ENCODE data around the gene GKN2. TPM values are rescaled to one million over a fixed set of nuclear protein-coding genes. Genes with fewer than 3 reads are reported as not detected.

Gene GKN2
- total RNA-seq, 1 experiment from 2014 or later: not detected

- H3K27ac ChIP-seq (ENCODE audit: insufficient read length, low read depth, low read length): no peak overlapping the region
- no peaks in the 10 kb centered on the region for H3K4me1 ChIP-seq (ENCODE audit: insufficient read depth, low read length)
- no peak overlapping the region for H4K8ac ChIP-seq (replicated peaks; ENCODE audit: insufficient read length, low read depth, low read length)
- Mint-ChIP-seq H3K9me3 (peaks cover 13 to 21% of the 10 kb centered on the region in 2 experiments), H3K27me3 (ENCODE audit: low read depth) (peaks cover 7% of the 10 kb centered on the region), H3K4me1 (no peaks in the 10 kb centered on the region), H3K27ac (no peak overlapping the region), H3K36me3 (ENCODE audit: insufficient read depth in 1 of 3, low read depth in 3 of 3) (no peaks in the 10 kb centered on the region; a peak in 2 of 7 replicates), H3K4me3 (no peak overlapping the region)
- no peaks in the 10 kb centered on the region for H3K27me3 ChIP-seq (ENCODE audit: insufficient read depth, low read length)
- H2AK5ac ChIP-seq (ENCODE audit: insufficient read length, low read length): no peak overlapping the region
- H3K4me2 ChIP-seq (ENCODE audit: insufficient read depth, insufficient read length, low read length): no peak overlapping the region
- H2AFZ ChIP-seq (ENCODE audit: low read length): no peak overlapping the region
- no peak overlapping the region for H2BK15ac ChIP-seq (ENCODE audit: low read depth, low read length)
- H3K9ac ChIP-seq (ENCODE audit: extremely low read depth, insufficient read length, low read length): no peak overlapping the region
- no peak overlapping the region for H2BK12ac ChIP-seq (ENCODE audit: insufficient read length, low read depth, low read length)
- H3K9me3 ChIP-seq (ENCODE audit: control insufficient read depth, low read depth, low read length): no peaks in the 10 kb centered on the region
- no peak overlapping the region for H2BK5ac ChIP-seq (ENCODE audit: insufficient read length, low read length)
- H4K5ac ChIP-seq (ENCODE audit: insufficient read length, low read depth, low read length): no peak overlapping the region
- H3K79me2 ChIP-seq (ENCODE audit: insufficient read depth, low read length): no peaks in the 10 kb centered on the region
- H4K20me1 ChIP-seq (ENCODE audit: control insufficient read depth, insufficient read depth, insufficient read length): no peaks in the 10 kb centered on the region
- H3K23me2 ChIP-seq (ENCODE audit: insufficient read length, low read depth, low read length, poor library complexity, severe bottlenecking): no peaks in the 10 kb centered on the region
- H2BK120ac ChIP-seq (ENCODE audit: low read depth, low read length, poor library complexity, severe bottlenecking): no peak overlapping the region
- TF ChIP-seq, protein P1, sequence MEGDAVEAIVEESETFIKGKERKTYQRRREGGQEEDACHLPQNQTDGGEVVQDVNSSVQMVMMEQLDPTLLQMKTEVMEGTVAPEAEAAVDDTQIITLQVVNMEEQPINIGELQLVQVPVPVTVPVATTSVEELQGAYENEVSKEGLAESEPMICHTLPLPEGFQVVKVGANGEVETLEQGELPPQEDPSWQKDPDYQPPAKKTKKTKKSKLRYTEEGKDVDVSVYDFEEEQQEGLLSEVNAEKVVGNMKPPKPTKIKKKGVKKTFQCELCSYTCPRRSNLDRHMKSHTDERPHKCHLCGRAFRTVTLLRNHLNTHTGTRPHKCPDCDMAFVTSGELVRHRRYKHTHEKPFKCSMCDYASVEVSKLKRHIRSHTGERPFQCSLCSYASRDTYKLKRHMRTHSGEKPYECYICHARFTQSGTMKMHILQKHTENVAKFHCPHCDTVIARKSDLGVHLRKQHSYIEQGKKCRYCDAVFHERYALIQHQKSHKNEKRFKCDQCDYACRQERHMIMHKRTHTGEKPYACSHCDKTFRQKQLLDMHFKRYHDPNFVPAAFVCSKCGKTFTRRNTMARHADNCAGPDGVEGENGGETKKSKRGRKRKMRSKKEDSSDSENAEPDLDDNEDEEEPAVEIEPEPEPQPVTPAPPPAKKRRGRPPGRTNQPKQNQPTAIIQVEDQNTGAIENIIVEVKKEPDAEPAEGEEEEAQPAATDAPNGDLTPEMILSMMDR (conservative IDR thresholded peaks at IDR 0.05): no peak
- H3K4ac ChIP-seq (ENCODE audit: low read depth, low read length): no peak overlapping the region
- H3T11ph ChIP-seq (ENCODE audit: low read length): no peak overlapping the region
- H4K91ac ChIP-seq (ENCODE audit: insufficient read length, low read depth, low read length): no peak overlapping the region
- no peak overlapping the region for H3K14ac ChIP-seq (ENCODE audit: insufficient read depth, low read length)
- DNase-seq: no peak
- no peak overlapping the region for H3K23ac ChIP-seq (ENCODE audit: insufficient read length, low read depth, low read length)
- H3K18ac ChIP-seq (ENCODE audit: insufficient read length, low read depth, low read length): no peak overlapping the region
- no peaks in the 10 kb centered on the region for H3K79me1 ChIP-seq (ENCODE audit: insufficient read depth, low read depth, low read length, poor library complexity, severe bottlenecking)
- H3K56ac ChIP-seq (ENCODE audit: insufficient read length, low read depth, low read length): no peak overlapping the region
- H2BK20ac ChIP-seq (ENCODE audit: low read depth, low read length, poor library complexity, severe bottlenecking): no peak overlapping the region
These were observed 49.2 kb upstream of the GKN2 start for GRCh38 chr2:69001879-69002278.

Measured in H9 (cell line).